HepG2 (cell line): ENCODE measurements around the gene VAV2.

Source experiments
- ESRRA ChIP-seq: sonication (generic); formaldehyde crosslinking; IDR thresholded peaks from 2 replicates; pipeline ENCODE4 v1.5.1; 2020; ENCODE audit warnings: mild to moderate bottlenecking, low read depth, missing genetic modification reagents
- SAFB2 ChIP-seq: sonication (generic); formaldehyde crosslinking; IDR thresholded peaks from 2 replicates; pipeline ENCODE4 v1.5.1; 2020; ENCODE audit warnings: missing genetic modification reagents, low read depth, mild to moderate bottlenecking, borderline replicate concordance
- TF ChIP-seq, protein P1 (sequence below): sonication (generic); formaldehyde crosslinking; IDR thresholded peaks from 2 replicates; pipeline ENCODE4 v1.4.0; 2020; ENCODE audit warnings: missing genetic modification reagents, mild to moderate bottlenecking, borderline replicate concordance

DNA sequence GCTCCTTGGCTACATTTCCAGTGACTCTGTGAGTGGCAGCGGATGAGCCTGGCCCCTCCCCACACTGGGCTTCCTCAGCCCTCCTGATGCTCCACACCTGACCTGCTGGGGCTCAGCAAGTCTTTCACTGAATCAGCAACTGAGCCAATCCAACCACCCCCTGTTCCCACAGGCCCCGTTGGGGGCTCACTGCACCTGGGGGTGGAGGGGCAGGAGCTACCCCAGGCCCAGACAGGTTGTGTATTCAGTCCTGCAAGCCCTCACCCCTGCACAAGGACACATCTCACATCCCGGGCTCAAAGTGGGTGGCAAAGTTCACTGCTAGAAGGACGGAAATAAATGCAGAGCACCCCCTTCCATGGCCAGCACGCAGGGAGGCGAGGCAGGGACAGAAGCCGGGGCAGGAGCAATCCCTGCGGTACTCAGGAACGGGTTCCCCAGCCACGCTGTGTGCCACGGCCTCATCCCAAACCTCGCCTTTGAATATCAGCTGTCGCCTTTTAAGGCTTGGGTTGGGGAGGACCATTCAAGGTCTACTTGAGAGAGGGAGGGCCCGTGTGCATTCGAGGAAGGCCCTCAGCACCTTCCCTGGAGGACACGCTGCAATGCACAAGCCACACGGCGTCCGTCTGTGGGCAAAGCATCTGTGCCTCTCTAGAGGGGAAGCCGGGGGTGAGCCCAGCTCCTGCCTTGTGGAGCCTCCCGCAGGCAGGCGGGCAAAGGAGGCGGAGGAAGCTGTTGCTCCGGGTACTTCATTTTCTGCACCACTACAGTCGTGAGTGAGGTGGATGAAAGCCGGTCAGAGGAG, 179.0 kb downstream of the VAV2 start:
- TF ChIP-seq ESRRA (CRISPR knock-in tag) (no peak), SAFB2 (CRISPR knock-in tag) (no peak)
- TF ChIP-seq, protein P1, sequence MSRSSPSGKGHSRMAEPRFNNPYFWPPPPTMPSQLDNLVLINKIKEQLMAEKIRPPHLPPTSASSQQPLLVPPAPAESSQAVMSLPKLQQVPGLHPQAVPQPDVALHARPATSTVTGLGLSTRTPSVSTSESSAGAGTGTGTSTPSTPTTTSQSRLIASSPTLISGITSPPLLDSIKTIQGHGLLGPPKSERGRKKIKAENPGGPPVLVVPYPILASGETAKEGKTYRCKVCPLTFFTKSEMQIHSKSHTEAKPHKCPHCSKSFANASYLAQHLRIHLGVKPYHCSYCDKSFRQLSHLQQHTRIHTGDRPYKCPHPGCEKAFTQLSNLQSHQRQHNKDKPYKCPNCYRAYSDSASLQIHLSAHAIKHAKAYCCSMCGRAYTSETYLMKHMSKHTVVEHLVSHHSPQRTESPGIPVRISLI = no peak
